OCI-LY1 (cell line): ENCODE measurements around the gene CRIM1.

Source experiments
- EZH2 ChIP-seq: fragments of 200-600 bp; sonication (generic), shearing (Covaris generic); IDR thresholded peaks from 2 replicates; pipeline ENCODE4 v1.8.0; 2017; ENCODE audit warnings: borderline replicate concordance, mixed run types, mild to moderate bottlenecking, antibody characterized with exemption, low read length, moderate library complexity, mixed read lengths
- TF ChIP-seq, protein P1 (sequence below): fragments of 200-600 bp; sonication (generic), shearing (Covaris generic); IDR thresholded peaks from 2 replicates; pipeline ENCODE4 v1.5.1; 2017; ENCODE audit warnings: mild to moderate bottlenecking, antibody characterized with exemption, low read length, moderate library complexity, mixed read lengths

DNA sequence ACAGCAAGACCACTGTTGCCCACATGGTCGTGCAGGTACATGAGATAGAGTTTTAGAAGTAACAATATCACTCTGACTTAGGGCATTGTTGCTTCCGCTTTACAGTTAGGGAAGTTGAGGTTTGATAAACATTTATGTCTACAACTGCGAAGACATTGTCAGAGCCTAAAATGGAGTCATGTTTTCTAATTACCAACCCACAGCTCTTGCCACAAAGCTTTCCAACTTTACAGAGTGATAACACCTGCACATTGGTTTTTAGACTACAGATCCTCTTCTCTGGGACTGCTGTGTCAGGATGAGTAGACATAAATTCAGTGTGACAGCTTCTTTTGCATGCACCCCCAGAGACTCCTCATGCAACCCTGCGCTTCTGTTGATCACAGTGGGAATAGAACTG lies 123.4 kb downstream of the CRIM1 start:
- TF ChIP-seq, protein P1, sequence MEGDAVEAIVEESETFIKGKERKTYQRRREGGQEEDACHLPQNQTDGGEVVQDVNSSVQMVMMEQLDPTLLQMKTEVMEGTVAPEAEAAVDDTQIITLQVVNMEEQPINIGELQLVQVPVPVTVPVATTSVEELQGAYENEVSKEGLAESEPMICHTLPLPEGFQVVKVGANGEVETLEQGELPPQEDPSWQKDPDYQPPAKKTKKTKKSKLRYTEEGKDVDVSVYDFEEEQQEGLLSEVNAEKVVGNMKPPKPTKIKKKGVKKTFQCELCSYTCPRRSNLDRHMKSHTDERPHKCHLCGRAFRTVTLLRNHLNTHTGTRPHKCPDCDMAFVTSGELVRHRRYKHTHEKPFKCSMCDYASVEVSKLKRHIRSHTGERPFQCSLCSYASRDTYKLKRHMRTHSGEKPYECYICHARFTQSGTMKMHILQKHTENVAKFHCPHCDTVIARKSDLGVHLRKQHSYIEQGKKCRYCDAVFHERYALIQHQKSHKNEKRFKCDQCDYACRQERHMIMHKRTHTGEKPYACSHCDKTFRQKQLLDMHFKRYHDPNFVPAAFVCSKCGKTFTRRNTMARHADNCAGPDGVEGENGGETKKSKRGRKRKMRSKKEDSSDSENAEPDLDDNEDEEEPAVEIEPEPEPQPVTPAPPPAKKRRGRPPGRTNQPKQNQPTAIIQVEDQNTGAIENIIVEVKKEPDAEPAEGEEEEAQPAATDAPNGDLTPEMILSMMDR: no peak
- no peak for TF ChIP-seq EZH2
